ENCODE data around the gene SHANK2. TPM values are rescaled to one million over a fixed set of nuclear protein-coding genes. Genes with fewer than 3 reads are reported as not detected.

SHANK2 gene
- 6.6 to 8.8 TPM (median 7.1 TPM) in 5 replicates for total RNA-seq (2022; extraction: Qiagen RNA extraction; ENCODE audit: low read depth)

GRCh38 chr11:71252269-71252769, at the start of gene SHANK2:
SHANK2 (minus strand) TSS chr11:71252577; CDS start chr11:71147326, 105,251 bp downstream.

Other genes with a start within 250 kb of the SHANK2 start
- 42.5 to 56.3 TPM (median 51.7 TPM) in 5 replicates for gene DHCR7, start 195.8 kb upstream of the SHANK2 start, total RNA-seq (2022; extraction: Qiagen RNA extraction; ENCODE audit: low read depth)
- gene NADSYN1, start 200.6 kb upstream of the SHANK2 start, total RNA-seq (2022; extraction: Qiagen RNA extraction; ENCODE audit: low read depth): 38.2 to 48.9 TPM (median 47.0 TPM) in 5 replicates

Measured in A549 treated with RU486 at 1 μM for 4 hours (cell line).